NOMO-1 treated with DMSO at 0.1 percent for 48 hours (cell line): Measurements from ENCODE around the gene MKI67.
"Not testable (repeated sequence)": the region's sequence is repeated elsewhere in the genome, so short reads cannot be mapped to it uniquely, and the experiment has no call there.

ENCODE experiments used
- DNase-seq: peaks from one replicate; lab custom pipeline; 2025; ENCODE audit not compliant: unreplicated experiment; lab: John Stamatoyannopoulos, UW

MKI67 gene

GRCh38 chr10:128149267-128150014 lies 23.2 kb upstream of the MKI67 start:
- DNase-seq, result no peak

GRCh38 chr10:128147669-128148068 lies 21.4 kb upstream of the MKI67 start:
- no peak for DNase-seq

GRCh38 chr10:128147064-128147463 lies 20.8 kb upstream of the MKI67 start:
- no peak for DNase-seq

DNA sequence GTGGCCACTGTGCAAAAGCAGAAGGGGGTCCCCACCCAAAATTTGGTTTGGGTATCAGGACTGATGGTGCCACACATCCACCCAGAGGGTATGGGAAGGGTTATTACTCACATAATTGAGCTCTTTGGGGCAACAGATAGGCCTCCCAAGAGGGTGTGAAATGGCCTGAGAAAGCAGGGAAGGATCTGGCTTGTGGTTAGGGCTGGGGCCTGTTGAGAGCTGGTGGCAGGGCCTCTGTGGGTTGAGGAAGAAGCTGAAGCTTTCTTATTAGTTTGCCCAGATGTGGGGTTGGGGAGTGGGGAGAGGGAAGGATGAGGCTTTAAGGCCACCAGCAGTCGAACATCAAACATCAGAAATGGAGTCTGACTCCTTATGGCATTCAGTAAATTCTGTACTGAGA lies 18.3 kb upstream of the MKI67 start:
- no peak for DNase-seq

DNA sequence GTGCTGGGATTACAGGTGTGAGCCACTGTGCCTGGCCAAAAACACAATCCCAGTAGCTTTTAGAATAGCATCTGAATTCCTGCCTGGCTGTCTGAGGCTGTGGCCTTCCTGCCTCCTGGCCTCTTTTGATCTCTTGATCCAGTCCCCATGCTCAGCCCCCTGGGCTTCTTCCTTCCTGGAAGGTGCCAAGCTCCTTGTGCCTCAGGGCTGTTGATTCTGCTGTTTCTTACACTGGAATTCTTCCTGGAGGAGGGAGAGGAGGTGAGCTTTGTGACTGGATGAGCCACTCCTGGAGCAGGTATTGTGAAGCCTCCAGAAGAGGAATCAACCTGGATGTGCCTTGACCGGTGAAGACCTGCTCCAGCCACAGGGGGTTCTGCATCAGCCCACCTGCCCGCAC lies 17.3 kb upstream of the MKI67 start:
- DNase-seq, result no peak

DNA sequence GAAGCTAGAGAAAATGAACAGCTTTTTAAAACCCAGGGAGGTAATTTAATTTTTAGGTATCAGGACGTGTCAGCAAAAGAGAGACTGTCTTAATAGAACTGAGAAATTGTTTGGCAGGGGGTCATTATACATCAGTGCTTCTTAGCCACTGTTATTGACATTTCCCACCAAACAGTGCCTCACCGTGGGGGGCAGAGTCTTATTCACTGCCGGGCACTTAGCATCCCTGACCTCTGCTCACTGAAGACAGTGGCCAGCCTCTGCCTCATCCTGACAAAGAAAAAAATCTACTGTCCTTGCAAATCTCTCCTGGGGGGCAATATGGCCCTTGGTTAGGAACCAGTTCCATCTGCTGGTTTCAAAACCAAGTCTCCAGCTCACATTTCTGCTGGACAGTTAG lies 14.2 kb upstream of the MKI67 start:
- no peak for DNase-seq

GRCh38 chr10:128138429-128138828 lies 12.2 kb upstream of the MKI67 start:
- DNase-seq, result not testable (repeated sequence)

DNA sequence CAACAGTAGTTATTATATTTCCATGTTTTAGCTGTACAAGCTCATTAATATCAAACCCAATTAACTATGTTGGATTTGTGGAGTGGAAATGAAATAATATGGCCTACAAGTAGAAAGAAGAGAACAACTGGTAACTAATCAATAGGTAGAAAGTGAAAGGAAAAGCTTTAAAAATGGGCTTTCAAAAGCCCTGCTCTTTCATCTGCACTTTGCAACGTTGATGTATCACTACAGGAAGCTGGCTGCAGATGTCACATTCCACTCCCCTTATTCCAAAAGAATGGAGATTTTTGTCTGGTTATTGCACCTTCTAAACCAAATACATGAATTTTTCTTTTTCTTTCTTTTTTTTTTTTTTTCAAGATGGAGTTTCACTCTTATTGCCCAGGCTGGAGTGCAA lies 11.7 kb upstream of the MKI67 start:
- no peak for DNase-seq

DNA sequence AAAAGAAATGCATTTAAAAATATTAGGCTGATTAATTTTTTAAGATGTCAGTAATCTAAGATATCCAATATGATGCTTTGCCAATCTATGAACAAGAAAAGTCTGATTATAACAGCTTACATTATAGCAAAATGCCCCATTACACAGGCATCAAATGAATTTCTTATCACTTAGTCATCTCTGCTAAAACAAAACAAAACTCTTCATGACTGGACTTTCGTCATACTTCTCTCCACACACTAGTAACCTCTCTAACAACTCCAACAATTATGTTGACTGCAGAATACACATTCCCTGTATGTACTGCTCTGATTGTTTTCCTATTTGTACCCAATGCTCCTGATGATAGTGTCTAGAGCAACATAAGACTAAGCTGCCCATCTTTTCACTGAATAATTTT lies 3.8 kb upstream of the MKI67 start:
- no peak for DNase-seq

- no peak for DNase-seq
These were observed 2.4 kb upstream of the MKI67 start for GRCh38 chr10:128128582-128128981.

DNA sequence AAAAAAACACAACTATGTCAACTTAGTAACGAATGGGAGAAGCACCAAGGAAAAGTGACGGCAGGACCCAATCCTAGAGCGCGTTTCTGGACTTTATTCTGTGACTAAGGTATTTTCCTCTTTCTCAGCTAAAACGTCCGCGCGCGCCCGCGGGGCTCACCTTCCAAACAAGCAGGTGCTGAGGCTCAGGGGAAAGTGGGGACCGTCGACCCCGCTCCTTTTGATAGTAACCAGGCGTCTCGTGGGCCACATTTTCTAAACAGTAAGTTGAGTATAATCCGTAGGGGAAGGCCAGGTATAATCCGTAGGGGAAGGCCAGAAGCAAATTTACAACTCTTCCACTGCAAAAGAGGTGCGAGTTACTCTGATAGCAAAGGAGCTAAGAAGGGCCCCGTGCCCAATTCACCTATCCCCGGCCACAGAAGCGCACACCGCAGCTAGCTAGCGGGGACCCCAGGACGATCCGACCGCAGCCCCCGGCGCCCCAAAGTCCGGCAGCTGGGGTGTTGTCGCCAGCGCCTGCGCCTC lies 743 bp downstream of the MKI67 start:
- no peak for DNase-seq

GRCh38 chr10:128124813-128125403 lies 1.3 kb downstream of the MKI67 start:
- DNase-seq, result peak; percentile 5

DNA sequence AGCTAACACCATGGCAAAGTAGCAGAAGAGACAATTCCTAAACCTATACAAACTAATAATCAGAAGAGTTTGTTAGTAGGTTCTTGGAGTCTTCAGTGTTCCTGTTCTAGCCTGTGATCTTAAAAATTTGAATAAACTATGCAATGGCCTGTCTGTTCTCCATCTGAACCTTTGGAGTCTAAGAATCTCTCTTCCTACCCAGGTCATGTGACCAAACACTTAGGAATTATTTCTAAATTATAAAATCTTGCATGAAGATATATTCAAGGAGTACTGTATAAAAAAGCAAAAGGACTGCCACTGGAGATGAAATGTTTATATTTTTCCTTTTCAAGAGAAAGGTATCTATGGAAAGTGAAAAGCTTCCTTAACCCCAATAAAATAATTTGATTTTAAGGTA lies 2.4 kb downstream of the MKI67 start:
- no peak for DNase-seq

GRCh38 chr10:128122931-128123330 lies 3.3 kb downstream of the MKI67 start:
- peak; percentile 7 for DNase-seq

DNA sequence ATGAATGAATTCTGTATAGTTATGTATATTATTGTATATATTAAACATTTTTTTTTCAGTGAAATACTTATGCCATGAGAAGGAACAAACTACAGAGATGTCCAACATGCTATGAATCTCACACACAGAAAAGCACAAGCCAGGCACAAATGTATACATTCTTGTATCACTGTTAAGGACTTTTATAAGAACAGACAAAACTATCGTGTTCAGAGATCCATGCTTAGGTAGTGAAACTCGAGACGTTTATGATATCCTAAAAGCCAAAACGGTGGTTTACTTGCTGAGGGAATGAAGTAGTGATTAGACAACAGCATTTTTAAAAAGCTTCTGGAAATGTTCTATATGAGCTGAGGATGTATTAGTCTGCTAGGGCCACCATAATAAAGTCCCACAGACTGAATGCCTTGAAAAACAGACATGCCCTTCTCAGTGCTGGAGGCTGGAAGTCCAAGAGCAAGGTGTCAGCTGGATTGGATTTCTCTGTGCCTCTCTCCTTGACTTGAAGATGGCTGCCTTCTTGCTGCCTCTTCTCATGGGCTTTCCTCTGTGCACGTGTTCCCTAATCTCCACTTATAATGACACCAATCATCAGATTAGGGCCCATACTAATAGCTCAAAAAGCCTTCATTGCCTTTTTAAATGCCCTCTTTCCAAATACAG lies 4.3 kb downstream of the MKI67 start:
- DNase-seq, result no peak

GRCh38 chr10:128116851-128117615 lies 9.2 kb downstream of the MKI67 start:
- no peak for DNase-seq

- no peak for DNase-seq
These were observed 10.0 kb downstream of the MKI67 start for GRCh38 chr10:128116187-128116586.

- no peak for DNase-seq
These were observed 10.9 kb downstream of the MKI67 start for GRCh38 chr10:128115356-128115755.

- no peak for DNase-seq
These were observed 11.3 kb downstream of the MKI67 start for GRCh38 chr10:128114901-128115300.

- DNase-seq, result no peak
These were observed 13.2 kb downstream of the MKI67 start for GRCh38 chr10:128113026-128113425.

DNA sequence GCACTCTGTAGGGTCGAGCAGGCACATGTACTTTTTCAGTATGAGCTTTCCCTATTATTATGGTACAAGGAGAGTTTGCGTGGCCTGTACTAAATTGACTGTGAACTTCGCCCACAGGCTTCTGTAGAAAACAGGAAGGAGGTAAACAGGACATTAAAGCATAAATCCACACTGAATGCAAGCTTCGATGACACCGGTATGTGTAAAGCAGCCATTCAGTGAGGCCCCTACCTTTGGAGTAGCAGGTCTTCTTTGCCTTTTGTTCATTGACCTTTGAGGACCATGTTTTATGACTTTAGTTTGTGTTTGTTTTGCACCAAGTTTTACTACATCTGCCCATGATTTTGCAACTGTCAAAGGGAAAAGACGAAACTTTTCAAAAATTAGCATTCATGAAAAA lies 14.5 kb downstream of the MKI67 start:
- DNase-seq, result no peak
